Stimulated activated CD4-positive, alpha-beta T cell treated with anti-CD3 and anti-CD28 coated beads, Interleukin-2, amount 100 ng/mL, for 24 hours (primary cell): ENCODE results near the gene CTR9.
"Not testable (repeated sequence)": the region's sequence is repeated elsewhere in the genome, so short reads cannot be mapped to it uniquely, and the experiment has no call there.

Experiments
- DNase-seq, 2 donors: peaks; one replicate each; pipeline ENCODE4 v3.0.0-alpha.2; 2020

The CTR9 gene

DNA sequence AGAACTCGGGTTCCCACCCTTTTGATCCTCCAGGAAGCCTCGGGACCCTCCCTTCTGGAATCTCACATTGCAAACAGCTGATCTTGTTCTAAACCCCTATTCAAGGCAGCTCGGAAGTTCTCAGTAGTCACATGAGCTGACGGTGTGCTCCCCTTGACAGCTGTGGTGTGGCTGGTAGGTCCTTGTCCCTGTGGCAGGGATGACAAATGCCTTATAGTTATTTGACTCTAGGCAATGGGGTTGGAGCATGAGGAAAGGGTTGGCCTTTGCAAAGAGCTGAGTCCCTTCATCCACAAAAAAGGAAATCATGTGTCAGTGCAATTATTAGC lies 34.1 kb downstream of the CTR9 start:
- DNase-seq: no peak

DNA sequence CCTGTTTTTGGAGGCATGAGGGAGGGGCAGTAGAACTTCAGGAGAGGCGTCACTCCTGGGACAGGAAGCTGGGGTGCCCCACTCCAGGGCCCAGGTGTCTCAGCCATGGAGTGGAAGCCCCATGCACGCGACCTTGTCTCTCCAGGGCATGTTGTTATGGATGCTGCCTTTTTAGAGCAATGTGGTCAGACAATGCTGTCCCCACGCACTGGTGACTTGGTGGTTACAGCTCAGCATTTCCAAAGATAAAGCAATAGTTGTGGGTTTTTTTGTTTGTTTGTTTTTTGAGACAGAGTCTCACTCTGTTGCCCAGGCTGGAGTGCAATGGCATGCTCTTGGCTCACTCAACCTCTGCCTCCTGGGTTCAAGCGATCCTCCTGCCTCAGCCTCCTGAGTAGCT lies 35.4 kb downstream of the CTR9 start:
- DNase-seq: no peak

DNA sequence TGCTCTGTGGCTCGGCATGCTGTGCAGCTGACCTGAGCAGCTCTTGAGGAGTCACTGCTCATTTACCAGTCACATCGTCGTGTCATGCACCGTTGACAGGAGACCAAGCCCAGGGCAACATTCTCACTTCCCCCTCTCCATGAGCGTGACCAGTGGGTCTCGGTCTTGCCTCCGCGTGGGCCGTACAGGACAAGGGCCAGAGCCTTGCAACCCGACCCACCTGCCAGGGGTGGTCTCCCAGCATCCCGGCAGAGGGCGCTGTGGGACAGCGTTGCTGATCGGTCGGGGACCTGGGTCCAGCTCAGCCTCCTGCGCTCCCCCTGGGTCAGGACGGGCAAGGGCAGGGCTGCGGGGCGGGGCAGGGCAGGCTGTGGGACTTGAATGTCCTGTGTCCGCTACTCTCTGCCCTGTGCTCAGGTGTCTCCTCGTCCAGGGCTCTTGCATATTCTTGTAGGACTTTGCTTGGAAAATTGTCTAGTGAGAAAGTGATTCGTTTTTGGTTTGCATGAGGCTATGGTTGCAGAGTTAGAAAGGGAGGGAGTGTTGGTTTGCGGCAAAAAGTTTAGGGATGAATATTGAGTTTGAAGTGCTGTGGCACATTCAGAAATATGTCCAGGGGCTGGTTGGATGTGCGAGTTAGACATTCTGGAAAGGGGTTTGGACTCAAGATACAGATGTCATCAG lies 41.5 kb downstream of the CTR9 start:
- peak; percentile 88 to 91 for DNase-seq

DNA sequence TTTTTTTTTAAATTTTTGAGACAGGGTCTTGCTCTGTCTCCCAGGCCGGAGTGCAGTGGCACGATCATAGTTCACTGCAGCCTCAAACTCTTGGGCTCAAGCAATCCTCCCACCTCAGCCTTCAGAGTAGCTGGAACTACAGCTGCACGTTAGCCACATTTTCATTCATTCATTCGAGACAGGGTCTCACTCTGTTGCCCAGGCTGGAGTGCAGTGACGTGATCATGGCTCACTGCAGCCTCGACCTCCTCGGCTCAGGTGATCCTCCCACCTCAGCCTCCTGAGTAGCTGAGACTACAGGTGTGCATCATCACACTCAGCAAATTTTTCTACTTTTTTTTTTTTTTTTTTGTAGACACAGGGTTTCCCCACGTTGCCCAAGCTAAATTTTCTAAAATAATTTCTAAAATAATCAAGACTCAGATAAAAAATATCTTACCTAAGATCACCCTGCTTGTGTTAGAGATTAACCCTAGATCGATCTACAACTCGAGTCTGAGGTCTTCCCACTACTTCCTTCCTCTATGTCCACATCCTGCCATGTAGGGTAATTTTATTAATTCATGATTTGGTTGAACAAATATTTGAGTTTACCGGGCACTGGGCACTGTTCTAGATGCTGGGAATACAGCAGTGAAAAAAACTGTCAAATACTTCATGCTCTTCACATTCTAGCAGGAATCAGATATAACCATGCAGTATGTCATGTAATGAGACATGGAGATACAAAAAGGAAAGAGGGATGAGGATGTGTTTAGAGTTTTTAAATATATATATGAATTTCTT lies 42.6 kb downstream of the CTR9 start:
- no peak for DNase-seq

DNA sequence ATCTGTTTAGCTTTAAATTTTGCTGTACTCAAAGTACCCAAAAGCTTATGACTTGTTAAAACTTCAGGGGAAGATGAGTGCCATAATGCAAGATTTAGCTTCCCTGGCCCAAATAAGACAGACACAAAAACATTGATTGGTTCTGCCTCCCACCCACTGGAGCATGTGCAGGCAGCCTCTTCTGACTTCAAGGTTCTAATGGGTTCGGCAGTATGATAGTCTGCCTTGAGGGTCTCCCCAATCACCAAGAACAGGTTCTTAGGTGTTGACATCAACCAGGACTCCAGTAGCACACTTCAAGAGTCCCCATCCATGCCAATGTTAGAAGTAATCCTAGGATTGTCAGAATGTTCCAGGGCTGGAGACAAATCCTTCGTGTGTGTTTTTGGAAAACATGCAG lies 45.1 kb downstream of the CTR9 start:
- DNase-seq: no peak

DNA sequence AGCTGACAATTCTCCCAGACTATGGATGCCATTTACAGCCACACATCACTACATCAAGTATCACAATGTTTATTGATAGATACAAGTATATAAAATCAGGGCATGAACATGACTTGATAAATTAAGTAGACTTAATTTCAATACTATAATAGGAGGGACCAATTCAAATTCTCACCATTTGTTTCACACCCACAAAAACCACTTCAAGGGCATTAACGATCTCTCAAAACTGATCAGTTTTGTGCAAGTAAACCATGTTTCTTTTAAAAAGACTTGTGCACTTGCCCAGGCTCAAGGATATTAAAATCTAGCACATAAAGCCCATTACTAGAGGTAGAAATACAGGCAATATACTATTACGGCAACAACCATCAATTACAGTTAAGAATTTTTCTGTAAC lies 46.0 kb downstream of the CTR9 start:
- no peak for DNase-seq

DNA sequence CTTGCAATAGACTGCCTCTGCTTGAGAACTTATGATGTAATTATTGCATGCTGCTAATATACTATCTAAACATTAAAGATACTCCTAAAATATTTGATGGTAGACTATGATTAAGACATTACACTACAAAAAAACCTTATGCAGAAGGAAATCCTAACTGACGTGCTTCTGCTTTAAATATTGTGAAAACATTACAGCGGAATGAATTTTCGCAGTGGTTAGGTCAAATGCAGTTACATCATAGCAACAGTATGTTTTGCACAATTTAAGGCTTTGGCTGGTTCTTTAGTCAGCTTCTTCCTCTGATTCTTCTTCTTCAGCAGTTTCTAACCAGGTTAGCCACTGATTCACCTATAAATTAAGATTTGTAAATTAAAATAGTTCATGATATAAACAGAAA lies 46.5 kb downstream of the CTR9 start:
- DNase-seq: no peak

DNA sequence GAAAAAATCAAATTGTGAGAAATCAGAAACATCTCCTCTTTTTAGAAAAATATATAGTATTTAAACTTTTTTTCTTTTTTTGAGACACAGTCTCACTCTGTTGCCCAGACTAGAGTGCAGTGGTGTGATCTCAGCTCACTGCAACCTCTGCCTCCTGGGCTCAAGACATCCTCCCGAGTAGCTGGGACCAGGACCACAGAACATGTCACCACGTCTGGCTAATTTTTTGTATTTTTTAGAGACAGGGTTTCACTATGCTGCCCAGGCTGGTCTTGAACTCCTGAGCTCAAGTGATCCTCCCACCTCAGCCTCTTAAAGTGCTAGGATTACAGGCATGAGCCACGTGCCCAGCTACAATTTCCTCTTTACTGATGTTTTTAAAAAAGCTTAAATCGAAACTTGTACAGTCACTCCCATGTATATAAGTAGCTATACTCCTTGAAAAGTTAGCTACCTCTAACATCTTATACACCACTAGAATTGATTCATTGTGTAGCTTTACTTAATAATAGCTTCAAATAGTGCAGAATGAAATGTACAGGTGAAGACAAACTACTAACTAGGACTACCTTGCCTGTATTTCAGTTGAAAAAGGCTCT lies 47.4 kb downstream of the CTR9 start:
- DNase-seq: no peak

DNA sequence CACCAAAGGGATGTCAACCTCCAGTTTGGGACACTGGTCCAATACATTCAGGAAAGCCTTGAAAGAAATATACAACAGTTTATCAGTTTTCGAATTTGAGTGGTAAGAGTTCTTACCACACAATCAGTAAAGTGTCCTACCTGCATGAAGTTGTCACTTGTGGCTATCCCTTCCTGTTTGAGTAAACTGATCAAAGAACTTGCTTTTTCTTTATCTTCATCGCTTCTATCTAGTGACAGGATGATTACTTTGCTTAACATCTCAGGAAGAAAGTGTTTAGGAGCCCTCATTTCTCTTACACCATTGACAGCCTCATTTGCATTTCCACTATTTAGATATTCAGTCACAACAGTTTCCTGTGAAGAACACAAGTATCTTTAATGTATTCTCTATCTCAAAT lies 49.2 kb downstream of the CTR9 start:
- no peak for DNase-seq

DNA sequence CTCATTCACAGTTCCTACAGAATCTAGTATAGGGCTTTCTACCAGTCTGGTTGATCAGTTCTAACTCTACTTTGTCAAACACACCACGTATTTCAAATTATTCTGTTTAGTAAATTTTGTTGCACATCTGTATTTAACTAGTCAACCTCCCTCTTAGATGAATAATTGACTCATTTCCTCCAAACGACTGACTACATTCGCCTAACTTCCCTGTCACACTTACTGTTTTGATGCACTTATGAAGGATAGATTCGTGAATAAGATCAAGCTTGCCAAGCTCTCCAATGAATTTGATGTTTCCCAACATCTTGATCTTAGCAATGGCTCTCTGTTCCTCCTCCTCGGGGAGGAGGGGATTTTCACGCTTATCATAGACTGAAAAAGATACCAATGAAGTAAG lies 52.6 kb downstream of the CTR9 start:
- DNase-seq: no peak

DNA sequence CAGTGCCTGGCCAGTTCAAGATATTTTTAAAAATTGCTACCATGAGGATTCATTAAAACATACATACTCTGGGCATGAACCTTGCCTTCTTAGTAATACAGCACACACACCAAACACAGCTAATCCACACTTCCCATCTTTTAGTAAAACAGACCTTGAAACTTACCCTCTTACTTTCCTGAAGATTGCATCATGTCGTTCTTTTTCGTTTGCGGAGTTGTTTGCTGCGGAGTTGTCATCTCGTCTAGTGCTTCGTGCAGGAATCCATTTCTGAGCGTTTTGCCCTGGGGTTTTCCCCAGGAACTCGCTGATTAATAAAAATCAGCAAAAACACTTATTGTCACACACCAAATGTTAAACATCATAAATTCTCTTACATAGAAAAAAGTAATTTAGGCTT lies 54.7 kb downstream of the CTR9 start:
- DNase-seq: no peak

DNA sequence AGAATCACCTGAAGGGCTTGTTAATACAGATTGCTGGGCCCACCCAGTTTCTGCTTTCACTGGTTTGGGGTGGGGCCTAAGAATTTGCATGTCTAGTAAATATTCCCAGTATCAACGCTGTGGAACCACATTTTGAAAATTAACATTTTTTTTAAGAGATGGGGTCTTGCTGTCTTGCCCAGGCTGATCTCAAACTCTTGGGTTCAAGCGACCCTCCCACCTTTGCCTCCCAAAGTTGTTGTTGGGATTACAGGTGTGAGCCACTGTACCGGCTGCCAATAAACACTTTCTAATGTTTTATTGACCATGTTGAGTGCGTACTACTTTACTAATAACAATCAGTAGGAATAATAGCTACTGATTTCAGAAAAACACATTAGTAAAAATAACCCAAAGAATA lies 55.2 kb downstream of the CTR9 start:
- no peak for DNase-seq

DNA sequence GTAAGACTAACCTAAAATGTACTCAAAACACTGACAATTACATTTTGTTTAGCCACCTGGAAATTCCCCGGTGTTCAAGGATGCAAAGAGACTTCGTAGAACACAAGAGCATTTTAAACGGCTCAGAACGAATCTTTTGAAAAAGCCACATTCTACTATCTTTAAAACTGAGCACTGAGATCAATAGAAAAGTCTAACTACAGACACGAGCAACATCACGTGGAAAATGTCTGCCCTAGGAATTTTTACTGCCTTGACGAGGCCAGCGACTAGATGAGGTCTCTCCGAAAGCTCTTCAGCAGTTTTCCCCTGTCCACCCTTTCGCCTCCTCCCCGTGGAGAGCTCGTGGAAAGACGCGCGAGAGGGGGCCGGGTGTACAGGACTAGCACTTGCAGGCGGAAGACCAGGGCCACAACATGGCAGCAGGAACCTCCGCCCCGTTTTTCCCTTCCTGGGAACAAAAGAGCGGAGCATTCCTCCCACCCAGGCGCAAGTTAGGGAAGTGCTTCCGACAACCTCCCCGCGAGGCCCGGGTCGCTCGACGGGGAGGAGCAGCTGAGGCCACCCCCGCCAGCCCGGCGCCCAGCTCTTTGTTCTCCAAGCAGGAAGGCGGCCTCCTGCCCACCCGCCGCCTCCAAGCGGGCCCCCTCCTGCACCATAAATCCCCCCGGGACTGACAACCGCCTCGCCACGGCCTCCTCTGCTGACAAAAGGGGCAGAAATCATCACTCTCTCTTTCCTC lies 56.6 kb downstream of the CTR9 start:
- peak; percentile 55 for DNase-seq

DNA sequence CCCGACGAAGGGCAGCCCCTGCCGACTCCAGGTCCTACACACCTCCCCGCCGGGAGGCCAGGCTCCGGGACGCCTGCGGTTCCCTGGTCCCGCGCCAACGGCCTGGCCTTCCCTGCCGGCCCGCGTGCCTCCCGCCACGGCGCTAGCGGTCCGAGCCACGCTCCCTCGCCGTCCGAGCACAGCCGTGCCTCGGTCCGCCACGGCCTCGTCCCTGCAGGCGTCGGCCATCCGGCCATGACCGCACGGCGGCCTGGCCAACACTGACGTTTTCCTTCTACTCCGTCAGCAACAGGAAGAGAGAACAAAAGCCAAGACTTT lies 57.1 kb downstream of the CTR9 start:
- DNase-seq: no peak

DNA sequence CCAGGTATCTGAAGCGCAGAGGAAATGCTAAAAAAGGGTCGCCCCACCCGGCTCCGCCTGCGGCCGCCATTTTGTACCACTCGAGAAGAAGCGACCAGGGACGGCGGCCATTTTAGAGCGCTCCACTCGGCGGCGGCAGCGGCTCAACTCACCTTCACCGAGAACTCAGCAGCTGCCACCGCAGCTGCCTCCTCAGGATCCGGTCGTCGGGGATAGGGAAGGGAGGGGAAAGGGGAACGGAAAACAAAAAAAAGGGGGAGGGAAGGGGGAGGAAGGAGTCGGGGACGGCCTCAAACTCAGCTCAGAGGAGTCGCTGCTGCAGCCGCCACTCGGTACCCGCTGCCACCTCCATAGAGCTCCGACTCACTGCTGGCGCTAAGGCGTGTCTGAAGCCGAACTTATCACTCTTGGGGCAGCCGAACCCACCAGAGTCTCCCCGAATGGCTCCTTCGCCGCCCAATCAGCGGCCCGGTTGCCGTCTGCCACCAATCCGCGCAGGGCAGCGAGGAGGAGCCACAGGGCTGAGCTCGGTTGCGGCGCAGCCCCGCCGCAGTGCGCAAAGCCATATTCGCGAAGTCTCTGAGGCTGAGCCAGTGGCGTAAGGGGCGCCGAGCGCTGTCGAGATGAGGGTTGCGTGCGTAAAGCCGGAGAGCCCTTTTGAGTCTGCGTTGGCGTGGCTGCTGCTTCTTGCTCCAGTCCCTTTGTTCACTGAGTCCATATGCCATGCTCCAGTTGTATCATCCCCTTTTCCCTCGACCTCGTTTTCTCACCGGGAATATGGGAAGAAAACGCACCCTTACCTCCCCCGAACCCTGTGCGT lies 57.7 kb downstream of the CTR9 start, which contains the start of gene EIF4G2:
EIF4G2 (minus strand) TSS at position 374 of the 820 bp plus-strand sequence.
- DNase-seq: peak; percentile 97

DNA sequence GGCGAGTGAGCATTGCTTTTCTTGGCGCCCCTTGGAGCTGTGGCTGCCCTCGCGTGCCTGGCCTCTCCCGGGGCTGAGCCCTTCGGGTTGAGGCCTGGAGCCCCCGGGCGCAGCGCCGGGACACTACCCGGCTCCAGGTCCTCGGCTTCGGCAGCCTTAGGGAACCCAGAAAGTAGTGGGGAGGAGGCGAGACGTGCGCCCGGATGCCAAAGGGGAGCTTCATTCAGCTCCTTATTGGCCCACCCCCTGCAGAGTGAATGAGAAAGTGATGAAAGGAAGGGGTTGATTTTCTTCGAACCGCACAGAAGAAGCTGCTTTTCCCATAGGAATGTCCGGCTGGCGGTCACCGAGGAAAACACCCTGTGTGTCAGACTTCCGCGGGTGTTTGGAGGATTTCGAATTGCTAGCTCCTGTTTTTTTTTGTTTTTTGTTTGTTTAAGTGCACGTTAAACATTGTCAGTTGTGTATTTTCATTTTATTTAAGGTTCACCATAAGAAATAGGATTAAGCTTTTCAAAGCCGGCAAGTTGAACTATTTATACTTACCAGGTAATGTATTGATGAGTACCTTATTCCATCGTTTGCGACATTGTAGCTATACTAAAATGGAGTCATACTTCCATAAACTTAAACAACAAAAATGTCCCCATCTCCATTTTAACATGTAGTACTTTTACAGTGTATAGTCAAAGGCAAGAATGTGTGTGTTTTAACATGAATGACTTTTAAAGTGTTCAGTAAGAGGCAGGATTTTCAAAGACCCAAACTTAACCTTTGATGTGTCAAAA lies 58.5 kb downstream of the CTR9 start:
- DNase-seq: peak; percentile 51 to 59

DNA sequence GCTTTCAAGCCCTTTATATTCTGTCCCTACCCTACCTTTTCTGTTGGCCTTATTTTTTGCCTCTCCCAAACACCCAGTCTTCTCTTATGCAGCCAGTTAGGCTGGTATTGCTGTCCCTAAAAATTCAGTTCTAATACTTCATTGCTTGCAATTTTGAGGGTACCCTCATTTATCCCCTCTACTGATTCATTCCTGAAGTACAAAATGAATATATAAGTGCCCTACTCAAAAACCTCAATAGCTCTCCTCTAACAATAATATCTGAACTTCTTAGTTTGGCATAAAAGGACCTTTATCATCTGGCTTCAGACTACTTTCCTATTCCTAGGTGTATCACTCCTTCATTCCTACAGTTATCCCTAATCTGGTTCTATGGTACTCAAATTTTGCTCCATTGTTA lies 62.9 kb downstream of the CTR9 start:
- DNase-seq: no peak

DNA sequence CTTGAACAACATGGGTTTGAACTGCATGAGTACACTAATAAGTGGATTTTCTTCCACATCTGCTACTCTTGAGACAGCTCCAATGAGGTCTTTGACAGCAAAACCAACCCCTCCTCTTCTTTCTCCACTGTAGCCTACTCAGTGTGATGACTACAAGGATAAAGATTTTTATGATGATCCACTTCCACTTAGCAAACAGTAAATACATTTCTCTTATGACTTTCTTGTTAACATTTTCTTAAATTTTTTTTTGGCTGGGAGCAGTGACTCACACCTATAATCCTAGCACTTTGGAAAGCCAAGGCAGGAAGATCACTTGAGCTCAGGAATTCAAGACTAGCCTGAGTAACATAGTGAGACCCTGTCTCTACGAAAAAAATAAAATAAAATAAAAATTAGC lies 67.5 kb downstream of the CTR9 start:
- no peak for DNase-seq

DNA sequence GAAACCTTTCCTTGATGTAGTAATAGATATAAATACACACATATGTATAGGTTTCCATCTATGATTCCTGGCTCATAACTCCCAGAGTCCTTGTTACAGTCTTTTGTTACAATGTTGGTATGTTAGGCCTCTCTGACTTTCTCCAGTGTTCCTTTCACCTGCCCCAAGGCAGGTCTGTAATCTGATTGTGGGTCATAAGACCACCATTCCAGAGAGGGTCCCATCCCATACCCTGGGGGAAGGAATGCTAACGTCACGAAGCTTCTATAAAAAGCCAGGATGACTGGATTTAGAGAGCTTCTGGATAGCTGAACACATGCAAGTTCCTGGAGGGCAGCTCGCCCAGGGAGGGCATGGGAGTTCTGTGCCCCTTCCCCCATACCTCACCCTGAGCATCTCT lies 71.4 kb downstream of the CTR9 start:
- DNase-seq: not testable (repeated sequence)

DNA sequence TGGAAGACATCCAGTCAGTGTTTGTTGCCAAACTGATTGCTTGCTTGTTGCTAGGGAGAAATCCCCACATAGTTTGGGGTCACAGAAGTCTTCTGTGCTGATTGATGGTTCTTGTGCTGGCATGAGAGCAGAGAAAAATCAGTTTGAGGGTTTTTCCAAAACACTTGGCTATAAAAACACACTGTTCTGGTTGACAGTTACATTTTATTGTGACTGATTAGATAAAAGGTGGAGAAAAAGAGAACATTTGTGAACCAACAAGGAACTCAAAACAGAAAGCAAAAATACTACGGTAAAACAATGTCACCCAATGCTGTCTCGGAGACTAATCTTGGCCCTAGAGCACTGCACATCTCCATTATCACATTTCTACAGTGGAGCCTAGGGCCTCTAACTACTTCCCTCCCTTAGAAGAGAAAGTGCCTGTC lies 72.1 kb downstream of the CTR9 start:
- DNase-seq: no peak

DNA sequence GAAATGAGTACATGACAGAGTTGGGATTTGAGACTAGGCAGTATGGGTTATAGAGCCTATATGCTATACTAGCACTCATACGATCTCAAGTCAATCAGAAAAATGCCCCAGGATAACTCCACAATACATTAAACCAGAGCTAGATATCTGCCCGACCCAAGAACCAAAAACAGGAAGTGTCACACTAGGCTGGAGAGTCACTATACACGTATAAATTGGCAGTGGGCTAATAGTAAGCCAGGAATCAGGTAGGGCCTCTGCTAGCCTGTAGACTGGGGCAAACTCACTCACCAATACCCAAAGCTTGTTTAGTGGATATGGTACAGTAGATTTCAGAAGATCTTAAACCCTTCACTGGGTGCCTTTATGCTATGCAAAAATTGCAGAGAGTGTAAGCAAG lies 73.8 kb downstream of the CTR9 start:
- no peak for DNase-seq

DNA sequence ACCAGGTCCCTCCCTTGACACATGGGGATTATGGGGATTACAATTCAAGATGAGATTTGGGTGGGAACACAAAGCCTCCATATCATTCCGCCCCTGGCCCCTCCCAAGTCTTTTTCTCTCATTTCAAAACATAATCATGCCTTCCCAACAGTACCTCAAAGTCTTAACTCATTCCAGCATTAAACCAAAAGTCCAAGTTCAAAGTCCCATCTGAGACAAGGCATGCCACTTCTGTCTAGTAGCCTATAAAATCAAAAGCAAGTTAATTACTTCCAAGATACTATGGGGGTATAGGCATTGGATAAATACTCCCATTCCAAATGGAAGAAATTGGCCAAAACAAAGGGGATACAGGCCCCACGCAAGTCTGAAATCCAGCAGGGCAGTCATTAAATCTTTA lies 77.4 kb downstream of the CTR9 start:
- DNase-seq: no peak
